ENCODE measurements around the gene ZBED1.
"Not testable (repeated sequence)": the region's sequence is repeated elsewhere in the genome, so short reads cannot be mapped to it uniquely, and the experiment has no call there.

The ZBED1 gene

GRCh38 chrX:2457289-2458133 lies 43.3 kb downstream of the ZBED1 start:
- DNase-seq = no peak

- DNase-seq = not testable (repeated sequence)
Observed at GRCh38 chrX:2456091-2456490, 44.7 kb downstream of the ZBED1 start.

GRCh38 chrX:2454620-2455019 lies 46.2 kb downstream of the ZBED1 start:
- not testable (repeated sequence) for DNase-seq

GRCh38 chrX:2452799-2453198 lies 48.0 kb downstream of the ZBED1 start:
- no peak for DNase-seq

- no peak for DNase-seq
Observed at GRCh38 chrX:2452317-2452784, 48.4 kb downstream of the ZBED1 start.

GRCh38 chrX:2451501-2452316 lies 49.1 kb downstream of the ZBED1 start:
- no peak for DNase-seq

- no peak for DNase-seq
Observed at GRCh38 chrX:2450681-2451080, 50.1 kb downstream of the ZBED1 start.

- no peak for DNase-seq
Observed at GRCh38 chrX:2449135-2449886, 51.5 kb downstream of the ZBED1 start.

- DNase-seq = no peak
Observed at GRCh38 chrX:2447484-2447883, 53.3 kb downstream of the ZBED1 start.

- DNase-seq = no peak
Observed at GRCh38 chrX:2446815-2447214, 54.0 kb downstream of the ZBED1 start.

- no peak for DNase-seq
Observed at GRCh38 chrX:2445662-2446623, 54.8 kb downstream of the ZBED1 start.

GRCh38 chrX:2442694-2443093 lies 58.1 kb downstream of the ZBED1 start:
- no peak for DNase-seq

- DNase-seq = no peak
Observed at GRCh38 chrX:2441466-2441865, 59.3 kb downstream of the ZBED1 start.

GRCh38 chrX:2439613-2440012 lies 61.2 kb downstream of the ZBED1 start:
- DNase-seq = no peak
